Neuronal stem cell (in vitro differentiated cells): Measurements from ENCODE around the gene SPATA20.

Experiments used
- DNase-seq: peaks from one replicate; pipeline ENCODE4 v3.0.0-alpha.2; 2013; ENCODE audit warnings: low spot score
- H2AFZ ChIP-seq: one replicate; pipeline ENCODE4 v1.6.1; 2013; ENCODE audit warnings: mild to moderate bottlenecking, low read length, inconsistent platforms
- H2AK5ac ChIP-seq: 2 replicates; pipeline ENCODE4 v1.6.1; 2013; ENCODE audit warnings: low read depth, mild to moderate bottlenecking, inconsistent platforms, low read length, moderate library complexity, mixed read lengths
- H2BK120ac ChIP-seq: 2 replicates; pipeline ENCODE4 v1.6.1; 2013; ENCODE audit warnings: low read depth, mild to moderate bottlenecking, inconsistent platforms, low read length, moderate library complexity, mixed read lengths
- H2BK12ac ChIP-seq: one replicate; pipeline ENCODE4 v1.6.1; 2013; ENCODE audit warnings: low read length, inconsistent platforms
- H2BK15ac ChIP-seq: 2 replicates; pipeline ENCODE4 v1.6.1; 2013; ENCODE audit warnings: mild to moderate bottlenecking, low read length, inconsistent platforms, mixed read lengths
- H2BK5ac ChIP-seq: one replicate; pipeline ENCODE4 v1.6.1; 2013; ENCODE audit warnings: inconsistent platforms, mild to moderate bottlenecking, low read length, moderate library complexity
- H3K14ac ChIP-seq: one replicate; pipeline ENCODE4 v1.6.1; 2013; ENCODE audit warnings: low read length, inconsistent platforms
- H3K18ac ChIP-seq: 2 replicates; pipeline ENCODE4 v1.6.1; 2013; ENCODE audit warnings: low read length, inconsistent platforms
- H3K23ac ChIP-seq: 2 replicates; pipeline ENCODE4 v1.6.1; 2013; ENCODE audit warnings: low read depth, mild to moderate bottlenecking, mixed read lengths, low read length, inconsistent platforms; ENCODE audit not compliant: poor library complexity
- H3K27ac ChIP-seq: replicated peaks from 3 replicates; pipeline ENCODE4 v1.5.1; 2013; ENCODE audit warnings: low read length, inconsistent platforms
- H3K27me3 ChIP-seq, 3 experiments: 2 replicates each; pipeline ENCODE4 v1.6.1; 2013; ENCODE audit warnings: low read length in 3 of 3, mild to moderate bottlenecking in 2 of 3, inconsistent platforms in 1 of 3, low read depth in 1 of 3, mixed read lengths in 1 of 3, moderate library complexity in 1 of 3; ENCODE audit not compliant: control insufficient read depth in 3 of 3, insufficient read depth in 3 of 3
- H3K36me3 ChIP-seq, 2 donors: replicated peaks in 1 of 2; 2 replicates each; pipeline ENCODE4 v1.6.1; 2013; ENCODE audit warnings: low read length in 2 of 2; ENCODE audit not compliant: control insufficient read depth in 2 of 2, insufficient read depth in 2 of 2
- H3K4ac ChIP-seq: 2 replicates; pipeline ENCODE4 v1.6.1; 2013; ENCODE audit warnings: inconsistent platforms, mild to moderate bottlenecking, low read length, moderate library complexity
- H3K4me1 ChIP-seq, 2 donors: 1 replicate in 1 of 2; 2 replicates in 1 of 2; pipeline ENCODE4 v1.6.1; 2013; ENCODE audit warnings: low read length in 2 of 2, low read depth in 1 of 2; ENCODE audit not compliant: control insufficient read depth in 2 of 2, insufficient read depth in 1 of 2
- H3K4me2 ChIP-seq: one replicate; pipeline ENCODE4 v1.6.1; 2013; ENCODE audit warnings: mild to moderate bottlenecking, low read length, inconsistent platforms; ENCODE audit not compliant: insufficient read depth, poor library complexity, severe bottlenecking
- H3K4me3 ChIP-seq, 2 donors: 2 replicates each; pipeline ENCODE4 v1.5.1; 2013; ENCODE audit warnings: low read length in 2 of 2, mild to moderate bottlenecking in 2 of 2, inconsistent platforms in 1 of 2, moderate library complexity in 1 of 2
- H3K79me1 ChIP-seq: one replicate; pipeline ENCODE4 v1.6.1; 2013; ENCODE audit warnings: low read depth, mild to moderate bottlenecking, inconsistent platforms, low read length, moderate library complexity
- H3K9ac ChIP-seq: one replicate; pipeline ENCODE4 v1.6.1; 2013; ENCODE audit warnings: mild to moderate bottlenecking, low read depth, low read length, inconsistent platforms; ENCODE audit not compliant: poor library complexity
- H3K9me3 ChIP-seq, 2 donors: replicated peaks in 1 of 2; 2 replicates each; pipeline versions ENCODE3 to v1.6.1; 2013; ENCODE audit warnings: low read length in 2 of 2, mild to moderate bottlenecking in 2 of 2, inconsistent platforms in 1 of 2, low read depth in 1 of 2, mixed read lengths in 1 of 2, moderate library complexity in 1 of 2; ENCODE audit not compliant: control insufficient read depth in 2 of 2, insufficient read depth in 1 of 2
- H4K8ac ChIP-seq: one replicate; pipeline ENCODE4 v1.6.1; 2013; ENCODE audit warnings: low read depth, mild to moderate bottlenecking, inconsistent platforms, low read length, moderate library complexity
- H4K91ac ChIP-seq: one replicate; pipeline ENCODE4 v1.6.1; 2013; ENCODE audit warnings: low read length, low read depth, mild to moderate bottlenecking, inconsistent platforms; ENCODE audit not compliant: poor library complexity
- WGBS, 2 donors: extraction: QIAGEN DNeasy Blood & Tissue Kit; methylation state at CpG; one replicate each; pipeline ENCODE4 v1.1.7; 2013; ENCODE audit warnings: missing lambda C conversion rate in 2 of 2, mixed read lengths in 1 of 2; ENCODE audit not compliant: insufficient read length in 2 of 2, insufficient replicate concordance in 1 of 2; ENCODE audit errors: extremely low coverage in 2 of 2; 5-methylcytosine and 5-hydroxymethylcytosine counted together

Gene SPATA20

DNA sequence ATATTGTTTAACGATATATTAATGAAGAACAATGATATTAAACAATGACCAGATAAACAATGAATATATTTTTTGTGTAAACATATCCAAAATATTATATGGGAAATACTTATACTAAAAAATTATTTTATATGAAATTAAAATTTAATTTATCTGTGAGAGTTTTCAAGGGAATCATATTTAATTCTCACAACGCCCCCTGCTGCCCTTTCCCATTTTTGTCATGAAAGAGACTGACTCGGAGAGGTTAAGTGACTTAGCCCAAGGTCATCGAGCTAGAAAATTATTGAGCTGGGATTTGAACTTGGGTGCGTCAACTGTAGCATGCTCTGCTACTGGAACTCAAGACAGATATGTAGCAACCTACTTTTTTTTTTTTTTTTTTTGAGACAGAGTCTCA is 45.9 kb upstream of the SPATA20 start:
- H3K23ac ChIP-seq, result no peak overlapping the region
- no peak overlapping the region for H3K27ac ChIP-seq
- no peaks in the 10 kb centered on the region for H3K36me3 ChIP-seq
- H3K79me1 ChIP-seq, result no peaks in the 10 kb centered on the region
- no peak overlapping the region for H3K4ac ChIP-seq
- no peaks in the 10 kb centered on the region for H3K9me3 ChIP-seq
- no peak overlapping the region for H2BK120ac ChIP-seq
- no peak overlapping the region for H2BK5ac ChIP-seq
- peaks cover 6 to 7% of the 10 kb centered on the region in 2 donors for H3K4me1 ChIP-seq
- WGBS, 2 donors, result 100% methylated on average over 1 of the region's 5 CpGs; no CpG with 5 or more reads in 1 of the 2 donors
- no peak overlapping the region for H3K4me2 ChIP-seq
- H4K8ac ChIP-seq, result no peak overlapping the region
- no peak overlapping the region for H3K4me3 ChIP-seq
- H4K91ac ChIP-seq, result no peak overlapping the region
- H3K9ac ChIP-seq, result no peak overlapping the region
- peaks cover 0 to 12% (median 0%) of the 10 kb centered on the region in 3 experiments for H3K27me3 ChIP-seq
- H2BK15ac ChIP-seq, result no peak overlapping the region
- no peak overlapping the region for H2AFZ ChIP-seq
- DNase-seq, result no peak
- H3K18ac ChIP-seq, result no peak overlapping the region
- H3K14ac ChIP-seq, result no peak overlapping the region
- no peak overlapping the region for H2BK12ac ChIP-seq
- no peak overlapping the region for H2AK5ac ChIP-seq

DNA sequence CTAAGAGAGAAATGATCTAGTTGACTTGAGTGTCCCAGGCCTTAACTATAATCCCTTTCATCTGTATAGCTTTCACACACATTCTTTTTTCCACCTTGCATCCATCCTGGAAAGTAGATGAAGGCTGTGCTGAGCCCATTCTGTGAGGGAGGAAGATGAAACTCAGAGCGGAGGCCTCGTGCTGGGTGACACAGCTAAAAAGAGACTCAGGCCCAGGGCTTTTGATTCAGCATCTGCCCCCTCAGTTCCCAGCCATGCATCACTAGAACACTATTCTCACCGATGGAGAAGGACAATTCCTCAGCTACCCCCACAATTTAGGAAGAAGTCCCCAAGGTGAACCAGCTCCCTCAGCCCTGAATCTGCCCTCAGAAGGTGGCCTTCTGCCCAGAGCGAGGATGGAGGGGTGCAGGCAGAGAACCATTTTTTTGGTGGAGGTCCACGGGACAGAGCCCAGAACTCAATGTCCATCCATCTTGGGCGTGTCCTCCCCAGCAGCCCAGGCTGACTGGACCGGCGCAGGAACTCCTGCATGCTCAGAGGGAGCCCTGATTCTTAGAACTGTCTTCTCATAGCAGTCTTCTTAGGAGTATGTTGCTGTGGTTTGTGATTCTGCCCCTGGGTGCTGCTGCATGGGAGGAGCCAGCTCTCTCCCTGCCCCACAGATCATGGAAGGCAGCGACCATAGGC is 44.5 kb upstream of the SPATA20 start:
- H2AK5ac ChIP-seq, result no peak overlapping the region
- DNase-seq, result no peak
- no peak overlapping the region for H2BK15ac ChIP-seq
- H3K4ac ChIP-seq, result no peak overlapping the region
- H4K8ac ChIP-seq, result no peak overlapping the region
- H3K14ac ChIP-seq, result no peak overlapping the region
- H3K4me2 ChIP-seq, result no peak overlapping the region
- H2BK12ac ChIP-seq, result no peak overlapping the region
- H3K36me3 ChIP-seq, result no peaks in the 10 kb centered on the region
- H3K9ac ChIP-seq, result no peak overlapping the region
- H2AFZ ChIP-seq, result no peak overlapping the region
- H3K4me1 ChIP-seq, result peaks cover 6 to 7% of the 10 kb centered on the region in 2 donors
- WGBS, 2 donors, result no CpG with 5 or more reads among the region's 9 CpGs
- H3K23ac ChIP-seq, result no peak overlapping the region
- peaks cover 0 to 20% (median 0%) of the 10 kb centered on the region in 3 experiments for H3K27me3 ChIP-seq
- no peaks in the 10 kb centered on the region for H3K79me1 ChIP-seq
- H3K18ac ChIP-seq, result no peak overlapping the region
- no peaks in the 10 kb centered on the region for H3K9me3 ChIP-seq
- no peak overlapping the region for H3K4me3 ChIP-seq
- H3K27ac ChIP-seq, result no peak overlapping the region
- H2BK120ac ChIP-seq, result no peak overlapping the region
- no peak overlapping the region for H2BK5ac ChIP-seq
- H4K91ac ChIP-seq, result no peak overlapping the region

DNA sequence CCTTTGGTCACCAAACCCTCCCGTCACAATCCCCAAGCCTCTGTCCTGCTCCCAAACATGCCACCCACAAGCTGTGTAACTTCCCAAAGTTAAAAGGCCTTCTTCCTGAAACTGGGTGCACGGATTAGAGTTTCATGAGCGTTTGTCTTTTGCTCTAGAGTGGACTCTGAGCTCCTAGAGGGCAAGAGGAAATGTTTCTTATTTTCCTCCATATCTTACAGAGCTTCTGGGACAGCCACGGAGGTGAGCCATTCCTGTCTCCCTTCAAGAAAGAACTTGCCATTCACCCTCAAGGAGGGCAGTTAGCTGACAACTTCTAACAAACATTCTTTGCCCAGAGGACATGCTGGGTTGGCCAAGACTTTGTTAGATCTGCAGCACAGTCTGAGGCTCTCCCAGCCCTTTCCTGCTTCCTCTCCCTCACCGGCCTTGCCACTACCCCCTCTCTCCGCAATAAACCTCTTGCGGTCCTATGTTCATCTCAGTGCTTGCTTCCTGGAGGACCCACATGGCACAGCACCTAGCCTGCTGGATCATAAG is 41.3 kb upstream of the SPATA20 start:
- Histone ChIP-seq H3K23ac (no peak overlapping the region), H3K27ac (no peak overlapping the region), H2BK12ac (no peak overlapping the region), H3K4me2 (no peak overlapping the region), H2AK5ac (no peak overlapping the region), H2BK5ac (no peak overlapping the region), H3K18ac (no peak overlapping the region), H2BK15ac (no peak overlapping the region), H3K14ac (no peak overlapping the region), H4K8ac (no peak overlapping the region), H2AFZ (no peak overlapping the region), H3K9ac (no peak overlapping the region), H2BK120ac (no peak overlapping the region), H3K27me3 (peaks cover 0 to 37% (median 0%) of the 10 kb centered on the region in 3 experiments), H4K91ac (no peak overlapping the region), H3K36me3 (no peaks in the 10 kb centered on the region), H3K4me3 (no peak overlapping the region), H3K4ac (no peak overlapping the region), H3K4me1 (peaks cover 6 to 17% of the 10 kb centered on the region in 2 donors), H3K79me1 (no peaks in the 10 kb centered on the region), H3K9me3 (no peaks in the 10 kb centered on the region)
- WGBS, 2 donors, result no CpG with 5 or more reads among the region's 7 CpGs
- DNase-seq, result no peak

DNA sequence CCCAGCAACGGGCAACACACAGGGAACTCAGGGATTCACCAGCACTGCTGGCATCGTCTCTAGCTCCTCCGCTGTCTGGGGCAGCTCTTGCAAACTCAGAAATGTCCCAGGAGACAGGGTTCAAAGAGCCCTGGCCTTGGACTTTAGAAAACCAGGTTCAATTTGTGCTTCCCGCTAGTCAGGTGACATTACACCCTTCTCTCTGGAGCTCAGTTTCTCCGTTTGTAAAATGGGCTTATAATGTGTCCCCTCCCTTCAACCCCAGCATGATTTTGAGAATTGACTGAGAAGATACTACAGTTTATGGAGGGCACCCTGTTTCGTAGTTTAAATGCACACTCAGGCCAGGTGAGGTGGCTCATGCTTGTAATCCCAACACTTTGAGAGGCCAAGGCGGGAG is 40.7 kb upstream of the SPATA20 start:
- H3K4ac ChIP-seq, result no peak overlapping the region
- H2BK15ac ChIP-seq, result peak overlapping the region; percentile 6
- H2BK12ac ChIP-seq, result no peak overlapping the region
- no peak overlapping the region for H4K8ac ChIP-seq
- no peak overlapping the region for H3K4me3 ChIP-seq
- H3K23ac ChIP-seq, result no peak overlapping the region
- H4K91ac ChIP-seq, result no peak overlapping the region
- no peak overlapping the region for H3K14ac ChIP-seq
- H3K4me1 ChIP-seq, result peaks cover 11 to 21% of the 10 kb centered on the region in 2 donors
- no peak overlapping the region for H3K9ac ChIP-seq
- H3K9me3 ChIP-seq, result no peaks in the 10 kb centered on the region
- WGBS, 2 donors, result no CpG with 5 or more reads among the region's 7 CpGs
- H2AK5ac ChIP-seq, result no peak overlapping the region
- no peak overlapping the region for H2AFZ ChIP-seq
- H3K18ac ChIP-seq, result no peak overlapping the region
- no peaks in the 10 kb centered on the region for H3K36me3 ChIP-seq
- H3K79me1 ChIP-seq, result no peaks in the 10 kb centered on the region
- no peak for DNase-seq
- no peak overlapping the region for H3K27ac ChIP-seq
- H3K27me3 ChIP-seq, result peaks cover 0 to 37% (median 0%) of the 10 kb centered on the region in 3 experiments
- H2BK5ac ChIP-seq, result no peak overlapping the region
- H2BK120ac ChIP-seq, result no peak overlapping the region
- no peak overlapping the region for H3K4me2 ChIP-seq
